GM12864 (cell line): ENCODE measurements around the gene GALNS.

ENCODE experiments used
- DNase-seq: peaks from one replicate; pipeline ENCODE4 v3.0.0-alpha.2; 2011; ENCODE audit warnings: low read depth
- H3K4me3 ChIP-seq: 2 replicates; pipeline ENCODE4 v1.5.1; 2011; ENCODE audit warnings: mild to moderate bottlenecking, low read depth, low read length, control low read depth
- TF ChIP-seq, protein P1 (sequence below): IDR thresholded peaks from 2 replicates; pipeline ENCODE4 v1.5.1; 2011; ENCODE audit warnings: low read depth, mild to moderate bottlenecking, moderate library complexity, low read length, control low read depth, inconsistent platforms; ENCODE audit errors: missing control alignments

The GALNS gene

DNA sequence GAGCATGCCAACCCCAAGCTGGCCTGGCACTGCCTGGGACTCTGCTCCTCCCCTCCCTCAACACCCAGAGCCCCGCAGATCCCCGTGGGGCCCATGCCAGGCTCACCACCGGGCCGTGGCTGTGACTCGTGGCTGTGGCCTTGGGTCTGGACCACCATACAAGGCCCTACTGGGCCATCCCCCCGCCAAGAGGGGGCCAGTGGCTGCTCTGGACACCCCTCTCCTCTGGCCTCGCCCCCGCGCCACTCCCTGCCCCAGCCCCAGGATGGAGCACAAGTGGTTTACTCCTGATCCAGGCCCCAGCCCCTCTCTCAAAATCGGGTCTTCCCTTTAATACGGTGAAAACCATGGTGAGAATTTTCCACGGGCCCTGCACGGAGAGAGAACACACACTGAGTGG is 6.7 kb upstream of the GALNS start:
- H3K4me3 ChIP-seq: no peak overlapping the region
- TF ChIP-seq, protein P1, sequence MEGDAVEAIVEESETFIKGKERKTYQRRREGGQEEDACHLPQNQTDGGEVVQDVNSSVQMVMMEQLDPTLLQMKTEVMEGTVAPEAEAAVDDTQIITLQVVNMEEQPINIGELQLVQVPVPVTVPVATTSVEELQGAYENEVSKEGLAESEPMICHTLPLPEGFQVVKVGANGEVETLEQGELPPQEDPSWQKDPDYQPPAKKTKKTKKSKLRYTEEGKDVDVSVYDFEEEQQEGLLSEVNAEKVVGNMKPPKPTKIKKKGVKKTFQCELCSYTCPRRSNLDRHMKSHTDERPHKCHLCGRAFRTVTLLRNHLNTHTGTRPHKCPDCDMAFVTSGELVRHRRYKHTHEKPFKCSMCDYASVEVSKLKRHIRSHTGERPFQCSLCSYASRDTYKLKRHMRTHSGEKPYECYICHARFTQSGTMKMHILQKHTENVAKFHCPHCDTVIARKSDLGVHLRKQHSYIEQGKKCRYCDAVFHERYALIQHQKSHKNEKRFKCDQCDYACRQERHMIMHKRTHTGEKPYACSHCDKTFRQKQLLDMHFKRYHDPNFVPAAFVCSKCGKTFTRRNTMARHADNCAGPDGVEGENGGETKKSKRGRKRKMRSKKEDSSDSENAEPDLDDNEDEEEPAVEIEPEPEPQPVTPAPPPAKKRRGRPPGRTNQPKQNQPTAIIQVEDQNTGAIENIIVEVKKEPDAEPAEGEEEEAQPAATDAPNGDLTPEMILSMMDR: no peak
- no peak for DNase-seq

DNA sequence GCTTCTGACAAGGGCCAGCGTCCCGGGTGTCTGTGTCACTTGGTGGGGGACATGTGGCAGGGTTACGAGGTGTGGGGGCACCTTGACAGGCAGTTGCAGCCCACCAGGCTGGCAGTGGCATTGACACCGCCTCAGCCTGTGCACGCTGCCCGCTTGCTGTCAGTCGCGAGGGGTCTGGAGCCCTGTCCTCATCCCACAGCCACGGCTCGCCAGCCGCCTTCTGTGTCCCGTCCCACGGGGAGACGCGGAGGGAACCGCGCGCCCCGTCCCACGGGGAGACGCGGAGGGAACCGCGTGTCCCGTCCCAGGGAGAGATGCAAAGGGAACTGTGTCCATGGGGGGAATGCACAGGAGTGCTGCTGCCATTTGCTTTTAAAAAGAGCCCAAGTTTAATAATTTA is 6.2 kb upstream of the GALNS start:
- DNase-seq: no peak
- TF ChIP-seq, protein P1: no peak
- no peak overlapping the region for H3K4me3 ChIP-seq

DNA sequence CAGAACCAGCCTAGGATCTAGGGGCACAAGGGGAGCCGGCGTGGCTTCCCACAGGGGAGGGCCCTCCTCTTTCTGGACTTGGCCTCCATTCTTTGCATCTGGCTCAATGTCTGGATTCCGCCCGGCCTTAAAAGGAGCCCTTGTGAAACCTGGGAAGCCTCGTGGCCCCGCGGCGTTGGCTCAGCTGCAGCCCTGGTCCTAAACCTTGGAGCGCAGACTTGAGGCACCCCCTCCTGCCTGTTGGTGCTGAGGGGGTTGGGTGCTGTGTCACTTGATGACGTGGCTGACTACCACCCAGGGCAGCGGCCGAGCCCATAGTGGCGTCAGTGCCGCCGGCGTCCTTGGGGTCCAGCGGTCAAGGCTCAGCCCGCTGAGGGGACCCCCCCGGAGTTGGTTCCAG is 4.6 kb upstream of the GALNS start:
- H3K4me3 ChIP-seq: no peak overlapping the region
- TF ChIP-seq, protein P1: no peak
- DNase-seq: no peak

DNA sequence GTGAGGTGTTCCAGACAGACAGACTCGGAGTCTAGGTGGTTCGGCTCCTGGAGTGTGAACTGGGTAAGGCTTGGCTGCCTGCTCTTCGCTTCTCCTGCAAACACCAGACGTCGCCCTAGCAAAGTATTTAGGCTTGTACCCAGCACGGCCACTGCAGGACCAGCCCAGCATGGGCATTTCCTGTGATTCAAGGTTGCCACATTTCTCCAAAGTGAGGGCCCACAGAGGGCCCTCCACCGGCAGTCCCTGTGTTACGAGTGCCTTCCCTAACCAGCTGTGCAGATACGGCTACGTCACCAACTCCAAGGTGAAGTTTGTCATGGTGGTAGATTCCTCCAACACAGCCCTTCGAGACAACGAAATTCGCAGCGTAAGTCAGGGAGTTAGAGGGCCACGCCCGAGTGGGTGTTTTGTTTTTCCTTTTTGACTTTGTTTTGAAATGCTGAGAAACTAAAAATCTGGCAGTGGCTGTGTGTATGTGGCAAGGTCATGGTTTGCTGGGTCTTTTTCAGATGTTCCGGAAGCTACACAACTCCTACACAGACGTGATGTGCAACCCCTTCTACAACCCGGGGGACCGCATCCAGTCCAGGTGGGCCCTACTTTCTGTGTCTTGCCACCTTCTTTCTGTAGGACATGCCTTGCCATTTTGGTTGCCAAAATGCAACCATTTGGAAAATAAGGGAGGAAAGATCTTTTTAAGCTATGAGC is 2.8 kb upstream of the GALNS start:
- H3K4me3 ChIP-seq: no peak overlapping the region
- no peak for DNase-seq
- TF ChIP-seq, protein P1: no peak

DNA sequence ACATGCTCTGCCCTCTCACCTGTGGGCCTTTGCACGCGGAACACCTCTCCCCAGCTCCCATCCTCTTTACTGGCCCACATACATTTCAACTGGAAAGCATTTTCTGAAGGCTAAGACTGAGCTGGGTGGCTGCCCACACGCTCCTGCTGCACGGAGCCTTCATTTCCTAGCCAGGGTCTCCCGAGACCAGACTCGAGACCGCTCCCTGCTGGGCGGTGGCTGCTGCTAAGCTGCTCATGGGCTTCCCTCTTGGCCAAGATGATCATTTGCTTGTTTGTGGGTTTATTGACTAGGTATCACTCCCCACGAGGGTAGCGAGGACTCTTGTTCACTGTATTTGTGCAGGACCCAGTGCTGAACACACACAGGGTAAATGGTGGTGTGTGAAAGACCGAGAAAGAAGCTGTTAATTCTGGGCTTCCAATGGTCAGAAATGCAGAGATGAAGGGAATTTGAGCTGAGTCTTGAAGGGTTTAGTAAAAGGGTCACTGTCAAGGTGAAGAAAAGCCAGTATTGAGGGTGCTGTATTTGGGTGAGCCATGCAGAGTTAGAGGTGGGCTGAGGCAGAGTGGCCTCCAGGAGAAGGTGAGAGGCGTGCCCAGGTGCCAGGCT is 1.1 kb upstream of the GALNS start:
- TF ChIP-seq, protein P1: peak; percentile 80
- H3K4me3 ChIP-seq: peak overlapping the region; percentile 93
- DNase-seq: peak; percentile 44

DNA sequence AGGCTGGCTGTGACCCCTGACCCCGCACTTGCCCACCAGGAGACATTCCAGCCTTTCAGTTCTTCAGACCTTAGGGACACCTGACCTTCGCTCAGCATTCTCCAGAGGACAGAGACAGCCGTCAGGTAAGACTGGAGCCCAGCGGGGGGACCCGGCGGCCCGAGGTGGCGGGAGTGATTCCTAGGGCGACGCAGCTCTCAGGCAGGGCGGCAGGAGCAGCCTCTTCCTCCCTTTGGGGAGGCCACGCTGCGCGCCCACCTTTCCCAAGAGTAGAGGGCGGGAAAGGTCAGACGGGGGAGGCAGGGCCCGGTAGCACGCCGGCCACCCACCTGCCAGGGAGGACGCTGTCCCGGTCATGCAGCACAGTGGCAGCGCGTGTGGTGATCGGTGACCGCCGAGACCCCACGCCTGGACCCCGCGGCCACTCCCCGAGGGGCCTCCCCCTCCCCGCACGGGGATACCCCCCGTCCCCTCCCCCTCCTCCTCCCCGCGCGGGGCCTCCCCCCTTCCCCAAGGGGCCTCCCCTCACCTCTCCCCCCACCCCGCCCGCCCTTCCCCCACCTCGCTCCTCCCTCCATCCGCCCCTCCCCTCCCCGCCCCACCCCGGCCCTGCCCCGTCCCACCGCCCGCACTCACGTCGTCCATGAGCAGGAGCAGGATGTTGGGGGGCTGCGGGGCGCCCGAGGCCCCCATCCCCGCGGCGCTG is 472 bp downstream of the GALNS start:
- DNase-seq: no peak
- H3K4me3 ChIP-seq: peak overlapping the region; percentile 93
- TF ChIP-seq, protein P1: no peak
